ENCODE data around the gene PPP1R1B. TPM values are rescaled to one million over a fixed set of nuclear protein-coding genes. Genes with fewer than 3 reads are reported as not detected.

Gene PPP1R1B
- total RNA-seq, 2 experiments from 2014 or later, result not detected

DNA sequence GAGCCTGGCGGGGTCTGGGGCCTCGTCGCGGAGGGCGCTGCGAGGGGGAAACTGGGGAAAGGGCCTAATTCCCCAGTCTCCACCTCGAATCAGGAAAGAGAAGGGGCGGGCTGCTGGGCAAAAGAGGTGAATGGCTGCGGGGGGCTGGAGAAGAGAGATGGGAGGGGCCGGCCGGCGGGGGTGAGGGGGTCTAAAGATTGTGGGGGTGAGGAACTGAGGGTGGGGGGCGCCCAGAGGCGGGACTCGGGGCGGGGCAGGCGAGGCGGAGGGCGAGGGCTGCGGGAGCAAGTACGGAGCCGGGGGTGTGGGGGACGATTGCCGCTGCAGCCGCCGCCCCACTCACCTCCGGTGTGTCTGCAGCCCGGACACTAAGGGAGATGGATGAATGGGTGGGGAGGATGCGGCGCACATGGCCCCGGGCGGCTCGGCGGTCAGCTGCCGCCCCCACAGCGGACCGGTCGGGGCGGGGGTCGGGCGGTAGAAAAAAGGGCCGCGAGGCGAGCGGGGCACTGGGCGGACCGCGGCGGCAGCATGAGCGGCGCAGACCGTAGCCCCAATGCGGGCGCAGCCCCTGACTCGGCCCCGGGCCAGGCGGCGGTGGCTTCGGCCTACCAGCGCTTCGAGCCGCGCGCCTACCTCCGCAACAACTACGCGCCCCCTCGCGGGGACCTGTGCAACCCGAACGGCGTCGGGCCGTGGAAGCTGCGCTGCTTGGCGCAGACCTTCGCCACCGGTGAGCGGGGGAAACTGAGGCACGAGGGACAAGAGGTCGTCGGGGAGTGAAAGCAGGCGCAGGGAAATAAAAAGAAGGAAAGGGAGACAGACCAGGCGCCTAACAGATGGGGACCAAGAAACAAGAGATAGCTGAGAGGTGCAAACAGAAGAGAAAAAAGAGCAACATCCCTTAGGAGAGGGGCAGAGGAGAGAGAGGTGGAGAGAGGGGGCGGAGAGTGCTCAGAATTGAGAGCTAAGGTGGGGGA lies 41.5 kb downstream of the PPP1R1B start, which contains the start of gene PNMT:
Gene PNMT (plus strand): TSS at position 509 of the 980 bp plus-strand sequence. CDS start 23 bp downstream, at position 532.
- no peaks in the 10 kb centered on the region for H3K36me3 Mint-ChIP-seq (ENCODE audit: low read depth)
- CTCF ChIA-PET, result interaction anchor here (0.5 to 13.7 kb wide), 23 partner anchors 8 to 226 kb away, joined by 3 to 195 read pairs (median 4); partner anchors contain the start of genes ERBB2, MIEN1, PGAP3 and STARD3
- H3K4me3 Mint-ChIP-seq, result peak within 1 kb of the TSS; percentile 26
- peak; percentile 83 for ATAC-seq
- peaks cover 29% of the 10 kb centered on the region for H3K27me3 Mint-ChIP-seq (ENCODE audit: low read depth)
- POLR2A ChIA-PET, result interaction anchor here (0.6 to 1.2 kb wide), 3 partner anchors 9 to 132 kb away, joined by 3 to 7 read pairs (median 5); no protein-coding TSS in a partner anchor
- peak; percentile 78 for DNase-seq
- peaks cover 11% of the 10 kb centered on the region for H3K4me1 Mint-ChIP-seq (ENCODE audit: low read depth)
- H3K27ac Mint-ChIP-seq, result no peak within 1 kb of the TSS
- no peaks in the 10 kb centered on the region for H3K9me3 Mint-ChIP-seq (ENCODE audit: insufficient read depth)

DNA sequence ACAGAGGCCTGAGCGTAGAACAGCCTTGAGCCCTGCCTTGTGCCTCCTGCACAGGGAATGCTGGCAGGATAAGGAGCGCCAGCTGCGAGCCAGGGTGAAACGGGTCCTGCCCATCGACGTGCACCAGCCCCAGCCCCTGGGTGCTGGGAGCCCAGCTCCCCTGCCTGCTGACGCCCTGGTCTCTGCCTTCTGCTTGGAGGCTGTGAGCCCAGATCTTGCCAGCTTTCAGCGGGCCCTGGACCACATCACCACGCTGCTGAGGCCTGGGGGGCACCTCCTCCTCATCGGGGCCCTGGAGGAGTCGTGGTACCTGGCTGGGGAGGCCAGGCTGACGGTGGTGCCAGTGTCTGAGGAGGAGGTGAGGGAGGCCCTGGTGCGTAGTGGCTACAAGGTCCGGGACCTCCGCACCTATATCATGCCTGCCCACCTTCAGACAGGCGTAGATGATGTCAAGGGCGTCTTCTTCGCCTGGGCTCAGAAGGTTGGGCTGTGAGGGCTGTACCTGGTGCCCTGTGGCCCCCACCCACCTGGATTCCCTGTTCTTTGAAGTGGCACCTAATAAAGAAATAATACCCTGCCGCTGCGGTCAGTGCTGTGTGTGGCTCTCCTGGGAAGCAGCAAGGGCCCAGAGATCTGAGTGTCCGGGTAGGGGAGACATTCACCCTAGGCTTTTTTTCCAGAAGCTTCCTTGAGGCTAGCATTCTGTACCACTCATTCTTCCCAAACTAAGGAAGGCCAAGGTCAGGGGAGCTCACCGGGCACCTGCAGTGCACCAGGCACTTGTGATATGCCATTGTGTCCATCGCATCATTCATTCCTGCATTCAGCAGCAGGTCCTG lies 43.4 kb downstream of the PPP1R1B start:
- ChIA-PET CTCF (interaction anchor here (1.1 to 13.7 kb wide), 11 partner anchors 10 to 62 kb away, joined by 3 to 195 read pairs (median 9); partner anchors contain the start of genes PGAP3 and STARD3), POLR2A (interaction anchor here (0.7 to 3.3 kb wide), 5 partner anchors 10 to 85 kb away, joined by 3 to 12 read pairs (median 5); partner anchors contain the start of gene PGAP3)

DNA sequence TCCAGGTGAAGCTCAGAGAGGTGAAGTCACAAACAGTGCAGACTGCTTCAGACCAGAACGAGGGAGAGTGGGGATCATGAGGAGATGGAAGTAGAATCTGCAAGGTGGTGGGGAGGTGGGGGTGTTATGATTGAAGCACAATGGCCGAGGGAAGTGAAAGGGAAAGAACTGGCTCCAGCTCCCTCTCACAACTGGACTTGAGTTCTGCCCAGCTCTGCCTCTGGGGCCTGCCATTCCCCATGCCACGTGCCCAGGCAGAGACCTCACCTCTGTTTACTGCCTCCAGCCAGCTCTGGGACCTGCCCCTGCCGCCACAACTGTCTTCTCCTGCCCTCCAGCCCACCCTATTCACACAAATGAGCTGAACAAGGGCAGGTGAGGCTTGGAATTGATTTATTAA lies 44.0 kb downstream of the PPP1R1B start:
- Mint-ChIP-seq H3K27ac (no peak overlapping the region), H3K4me3 (no peak overlapping the region), H3K4me1 (ENCODE audit: low read depth) (peaks cover 18% of the 10 kb centered on the region), H3K9me3 (ENCODE audit: insufficient read depth) (no peaks in the 10 kb centered on the region), H3K27me3 (ENCODE audit: low read depth) (peaks cover 29% of the 10 kb centered on the region), H3K36me3 (ENCODE audit: low read depth) (no peaks in the 10 kb centered on the region)
- POLR2A ChIA-PET, result interaction anchor here (0.7 to 3.3 kb wide), 4 partner anchors 9 to 84 kb away, joined by 3 to 12 read pairs (median 6); partner anchors contain the start of gene PGAP3
- CTCF ChIA-PET, result interaction anchor here (0.7 to 13.7 kb wide), 10 partner anchors 9 to 62 kb away, joined by 3 to 195 read pairs (median 4); no protein-coding TSS in a partner anchor
- DNase-seq (no peak), ATAC-seq (no peak)

More for the DNA sequence above, 43.4 kb downstream of the PPP1R1B start:
- Mint-ChIP-seq H3K27ac (no peak overlapping the region), H3K36me3 (ENCODE audit: low read depth) (no peaks in the 10 kb centered on the region), H3K4me3 (no peak overlapping the region), H3K9me3 (ENCODE audit: insufficient read depth) (no peaks in the 10 kb centered on the region), H3K27me3 (ENCODE audit: low read depth) (peaks cover 29% of the 10 kb centered on the region), H3K4me1 (ENCODE audit: low read depth) (peaks cover 11% of the 10 kb centered on the region)
- ATAC-seq, result no peak
- DNase-seq, result no peak

- Mint-ChIP-seq H3K27ac (peak overlapping the region; percentile 40), H3K36me3 (ENCODE audit: low read depth) (no peaks in the 10 kb centered on the region)
- no peak for DNase-seq
Observed at GRCh38 chr17:39671651-39672521, 45.1 kb downstream of the PPP1R1B start.

GRCh38 chr17:39672522-39673334 lies 46.0 kb downstream of the PPP1R1B start:
- Mint-ChIP-seq H3K9me3 (ENCODE audit: insufficient read depth) (no peaks in the 10 kb centered on the region), H3K36me3 (ENCODE audit: low read depth) (no peaks in the 10 kb centered on the region), H3K27me3 (ENCODE audit: low read depth) (peaks cover 18% of the 10 kb centered on the region), H3K27ac (no peak overlapping the region), H3K4me3 (no peak overlapping the region), H3K4me1 (ENCODE audit: low read depth) (peaks cover 35% of the 10 kb centered on the region)
- POLR2A ChIA-PET, result interaction anchor here (3.3 kb wide), 1 partner anchor 16 kb away, joined by 12 read pairs; the partner anchor contains the start of gene PGAP3
- CTCF ChIA-PET, result interaction anchor here (0.8 to 13.7 kb wide), 7 partner anchors 11 to 308 kb away, joined by 3 to 195 read pairs (median 6); partner anchors contain the start of gene PSMD3
- DNase-seq (no peak), ATAC-seq (no peak)

More at GRCh38 chr17:39671651-39672521, 45.1 kb downstream of the PPP1R1B start:
- ChIA-PET POLR2A (interaction anchor here (0.6 to 3.3 kb wide), 6 partner anchors 8 to 1354 kb away, joined by 3 to 12 read pairs (median 4); partner anchors contain the start of genes CDK12 and PGAP3), CTCF (interaction anchor here (0.7 to 13.7 kb wide), 10 partner anchors 11 to 309 kb away, joined by 3 to 195 read pairs (median 4); partner anchors contain the start of gene PSMD3)
- no peaks in the 10 kb centered on the region for H3K9me3 Mint-ChIP-seq (ENCODE audit: insufficient read depth)
- H3K4me1 Mint-ChIP-seq (ENCODE audit: low read depth), result peaks cover 29% of the 10 kb centered on the region
- ATAC-seq, result no peak
- no peak overlapping the region for H3K4me3 Mint-ChIP-seq
- H3K27me3 Mint-ChIP-seq (ENCODE audit: low read depth), result peaks cover 20% of the 10 kb centered on the region

DNA sequence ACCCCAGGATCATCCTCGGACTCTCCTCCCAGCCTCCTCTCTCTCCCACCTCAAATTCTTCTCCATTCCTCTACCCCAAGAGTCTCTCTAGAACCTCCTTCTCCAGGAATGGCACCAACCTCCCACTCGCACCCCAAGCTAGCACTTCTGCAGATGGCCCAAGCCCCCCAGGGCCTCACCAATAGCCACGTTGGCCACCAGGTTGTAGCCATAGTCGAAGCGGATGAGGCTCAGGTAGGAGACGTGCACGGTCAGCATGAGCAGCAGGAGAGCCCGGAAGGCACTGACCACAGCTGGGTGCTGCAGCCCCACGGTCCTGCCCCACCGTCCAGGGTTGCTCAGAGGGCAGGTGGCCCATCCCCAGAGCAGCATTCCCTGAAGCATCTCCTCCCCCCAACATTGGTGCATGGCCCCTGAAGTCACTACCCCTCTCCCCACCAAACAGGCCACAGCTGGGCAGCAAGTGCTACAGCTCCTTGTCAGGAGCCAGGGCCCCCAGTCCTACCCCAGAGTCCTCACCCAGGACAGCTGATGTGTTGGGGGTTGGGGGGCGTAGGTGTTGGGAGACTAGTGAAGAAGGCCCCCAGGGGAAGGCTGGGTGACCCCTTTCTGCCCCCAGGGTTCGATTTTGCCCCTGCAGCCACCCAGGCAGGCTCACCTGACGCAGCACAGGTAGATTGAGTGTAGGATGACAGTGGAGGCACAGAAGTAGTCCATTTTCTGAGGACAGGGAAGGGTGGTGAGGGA lies 46.8 kb downstream of the PPP1R1B start:
- peaks cover 16% of the 10 kb centered on the region for H3K27me3 Mint-ChIP-seq (ENCODE audit: low read depth)
- peaks cover 1% of the 10 kb centered on the region for H3K36me3 Mint-ChIP-seq (ENCODE audit: low read depth)
- DNase-seq, result no peak
- ATAC-seq, result no peak
- no peak overlapping the region for H3K27ac Mint-ChIP-seq
- H3K4me3 Mint-ChIP-seq, result no peak overlapping the region
- ChIA-PET CTCF (interaction anchor here (2.0 to 13.7 kb wide), 3 partner anchors 20 to 307 kb away, joined by 4 to 195 read pairs (median 22); partner anchors contain the start of gene PSMD3), POLR2A (interaction anchor here (3.3 kb wide), 1 partner anchor 15 kb away, joined by 12 read pairs; the partner anchor contains the start of gene PGAP3)
- H3K9me3 Mint-ChIP-seq (ENCODE audit: insufficient read depth), result no peaks in the 10 kb centered on the region
- peaks cover 40% of the 10 kb centered on the region for H3K4me1 Mint-ChIP-seq (ENCODE audit: low read depth)

GRCh38 chr17:39674179-39674578 lies 47.4 kb downstream of the PPP1R1B start:
- peaks cover 13% of the 10 kb centered on the region for H3K27me3 Mint-ChIP-seq (ENCODE audit: low read depth)
- H3K4me3 Mint-ChIP-seq, result no peak overlapping the region
- H3K4me1 Mint-ChIP-seq (ENCODE audit: low read depth), result peaks cover 44% of the 10 kb centered on the region
- ATAC-seq, result no peak
- ChIA-PET CTCF (interaction anchor here (3.3 to 13.7 kb wide), 2 partner anchors 20 to 52 kb away, joined by 18 to 195 read pairs; no protein-coding TSS in a partner anchor), POLR2A (interaction anchor here (0.8 kb wide), 1 partner anchor 8 kb away, joined by 3 read pairs; no protein-coding TSS in a partner anchor)
- DNase-seq, result no peak
- no peak overlapping the region for H3K27ac Mint-ChIP-seq
- H3K9me3 Mint-ChIP-seq (ENCODE audit: insufficient read depth), result no peaks in the 10 kb centered on the region
- H3K36me3 Mint-ChIP-seq (ENCODE audit: low read depth), result peaks cover 3% of the 10 kb centered on the region

- DNase-seq (no peak), ATAC-seq (no peak)
- CTCF ChIA-PET, result interaction anchor here (1.9 to 13.7 kb wide), 5 partner anchors 21 to 79 kb away, joined by 8 to 195 read pairs (median 13); partner anchors contain the start of gene MIEN1
- H3K36me3 Mint-ChIP-seq (ENCODE audit: low read depth), result peaks cover 5% of the 10 kb centered on the region
- H3K27me3 Mint-ChIP-seq (ENCODE audit: low read depth), result peaks cover 8% of the 10 kb centered on the region
- H3K9me3 Mint-ChIP-seq (ENCODE audit: insufficient read depth), result no peaks in the 10 kb centered on the region
- peak overlapping the region; percentile 87 for H3K27ac Mint-ChIP-seq
- H3K4me1 Mint-ChIP-seq (ENCODE audit: low read depth), result peaks cover 51% of the 10 kb centered on the region
- no peak overlapping the region for H3K4me3 Mint-ChIP-seq
- POLR2A ChIA-PET, result interaction anchor here (0.8 to 1.8 kb wide), 4 partner anchors 8 to 214 kb away, joined by 3 to 6 read pairs (median 4); partner anchors contain the start of gene CDK12
Observed at GRCh38 chr17:39674702-39675389, 48.1 kb downstream of the PPP1R1B start.
